HG03108 (cell line): ENCODE data around the gene C12orf60.

Experiments
- ATAC-seq: cut with Tn5 transposase; IDR thresholded peaks from one replicate; pipeline ENCODE4 v1.9.1; 2021; ENCODE audit warnings: moderate library complexity; ENCODE audit not compliant: unreplicated experiment

The C12orf60 gene

DNA sequence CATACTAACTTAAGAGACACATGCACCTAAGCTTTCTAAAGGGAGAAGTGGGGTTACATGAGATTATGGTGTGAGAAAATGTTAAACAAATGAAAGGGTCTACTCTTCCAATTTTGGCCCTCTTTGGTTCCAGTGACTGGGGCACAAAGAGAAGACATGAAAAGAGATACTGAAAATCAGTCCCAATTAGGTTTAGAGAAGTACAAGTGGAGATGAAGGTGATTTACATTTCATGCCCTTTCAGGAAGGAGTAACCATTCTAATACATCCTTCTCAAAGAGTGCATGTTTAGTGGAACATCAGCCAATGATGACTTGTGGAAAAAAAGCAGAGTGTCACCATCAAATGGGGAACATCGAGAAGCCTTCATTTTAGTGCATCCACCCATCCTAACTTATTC lies 67.8 kb downstream of the C12orf60 start:
- ATAC-seq: no peak

DNA sequence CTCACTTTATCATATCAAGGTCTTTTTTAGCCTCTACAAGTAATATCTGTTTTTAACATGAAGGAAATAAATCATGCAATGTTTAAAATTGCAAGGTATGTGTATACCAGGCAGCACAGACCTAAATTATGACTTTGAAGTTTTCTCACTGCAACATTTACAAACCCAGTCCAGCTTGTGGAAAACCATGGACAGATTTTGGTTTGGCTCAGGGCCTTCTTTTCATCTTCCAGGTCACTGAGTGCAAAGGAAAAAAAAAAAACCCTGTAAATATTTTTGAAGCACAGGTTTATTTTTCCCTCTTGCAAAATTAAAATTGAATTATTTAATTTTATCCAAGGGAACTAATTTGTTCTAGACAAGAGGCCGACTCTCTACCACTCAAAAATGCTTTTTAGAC lies 68.4 kb downstream of the C12orf60 start:
- ATAC-seq: no peak

DNA sequence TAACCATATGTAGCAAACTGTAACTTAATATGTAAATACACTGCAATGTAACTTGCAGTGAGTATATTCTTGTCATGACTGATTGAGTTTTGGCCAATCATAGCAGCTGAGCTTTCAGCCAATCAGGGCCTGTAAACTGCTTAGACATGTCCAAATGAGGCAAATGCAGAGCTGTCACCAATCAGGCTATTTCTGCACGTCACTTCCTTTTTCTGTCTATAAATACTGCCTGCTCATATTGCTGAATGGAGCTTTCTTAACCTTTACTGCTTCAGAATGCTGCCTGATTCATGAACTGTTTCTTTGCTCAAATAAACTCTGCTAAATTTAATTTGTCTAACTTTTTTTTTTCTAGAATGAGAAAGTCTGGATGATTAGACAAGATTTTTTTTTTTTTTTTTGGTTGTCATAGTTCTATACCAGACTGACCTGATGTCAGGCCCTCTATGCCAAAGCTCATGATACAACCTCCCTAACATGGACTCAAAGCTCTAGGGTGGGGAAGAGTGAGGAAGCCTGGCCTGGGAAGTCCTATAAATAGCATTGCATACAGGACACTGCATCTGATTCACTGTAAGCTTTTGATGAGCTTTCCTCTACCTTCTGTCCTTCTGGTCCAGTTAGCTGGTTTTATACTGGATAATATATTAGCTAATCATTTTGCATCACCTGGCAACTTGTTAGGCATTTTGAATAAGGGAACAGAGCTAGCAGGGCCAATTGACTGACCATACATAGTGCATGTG lies 70.1 kb downstream of the C12orf60 start:
- no peak for ATAC-seq
